IMR-90 (cell line): ENCODE data around the gene TMEM145.

Source experiments
- BHLHE40 ChIP-seq: fragments of 150-350 bp; IDR thresholded peaks from 2 replicates; pipeline ENCODE4 v1.6.1; 2016; ENCODE audit warnings: mild to moderate bottlenecking, low read depth, low read length
- CEBPB ChIP-seq: IDR thresholded peaks from 2 replicates; pipeline ENCODE4 v1.6.1; 2012; ENCODE audit warnings: low read depth, low read length, improper control_type of control experiment
- CHD1 ChIP-seq: IDR thresholded peaks from 2 replicates; pipeline ENCODE4 v1.6.1; 2012; ENCODE audit warnings: low read depth, low read length, improper control_type of control experiment
- MXI1 ChIP-seq: IDR thresholded peaks from 2 replicates; pipeline ENCODE4 v1.6.1; 2012; ENCODE audit warnings: low read depth, mild to moderate bottlenecking, low read length, moderate library complexity, borderline replicate concordance
- NFE2L2 ChIP-seq: fragments of 150-350 bp; IDR thresholded peaks from 2 replicates; pipeline ENCODE4 v1.6.1; 2016; ENCODE audit warnings: low read depth, mild to moderate bottlenecking, low read length
- POLR2A ChIP-seq: IDR thresholded peaks from 2 replicates; pipeline ENCODE4 v1.6.1; 2012; ENCODE audit warnings: mild to moderate bottlenecking, low read depth, low read length
- RCOR1 ChIP-seq: IDR thresholded peaks from 2 replicates; pipeline ENCODE4 v1.6.1; 2012; ENCODE audit warnings: mild to moderate bottlenecking, low read length, improper control_type of control experiment; ENCODE audit not compliant: insufficient replicate concordance
- SMC3 ChIP-seq: fragments of 150-350 bp; IDR thresholded peaks from 2 replicates; pipeline ENCODE4 v1.6.1; 2016; ENCODE audit warnings: low read depth, mild to moderate bottlenecking, antibody characterized with exemption, low read length, moderate library complexity
- TF ChIP-seq, protein P1 (sequence below): conservative IDR thresholded peaks from 2 replicates; pipeline ENCODE4 v1.5.1; 2012; ENCODE audit warnings: mild to moderate bottlenecking, low read depth, low read length, improper control_type of control experiment

- TF ChIP-seq BHLHE40 (no peak), SMC3 (no peak), CEBPB (no peak), CHD1 (no peak), RCOR1 (no peak), NFE2L2 (no peak), POLR2A (no peak), MXI1 (no peak)
- TF ChIP-seq, protein P1, sequence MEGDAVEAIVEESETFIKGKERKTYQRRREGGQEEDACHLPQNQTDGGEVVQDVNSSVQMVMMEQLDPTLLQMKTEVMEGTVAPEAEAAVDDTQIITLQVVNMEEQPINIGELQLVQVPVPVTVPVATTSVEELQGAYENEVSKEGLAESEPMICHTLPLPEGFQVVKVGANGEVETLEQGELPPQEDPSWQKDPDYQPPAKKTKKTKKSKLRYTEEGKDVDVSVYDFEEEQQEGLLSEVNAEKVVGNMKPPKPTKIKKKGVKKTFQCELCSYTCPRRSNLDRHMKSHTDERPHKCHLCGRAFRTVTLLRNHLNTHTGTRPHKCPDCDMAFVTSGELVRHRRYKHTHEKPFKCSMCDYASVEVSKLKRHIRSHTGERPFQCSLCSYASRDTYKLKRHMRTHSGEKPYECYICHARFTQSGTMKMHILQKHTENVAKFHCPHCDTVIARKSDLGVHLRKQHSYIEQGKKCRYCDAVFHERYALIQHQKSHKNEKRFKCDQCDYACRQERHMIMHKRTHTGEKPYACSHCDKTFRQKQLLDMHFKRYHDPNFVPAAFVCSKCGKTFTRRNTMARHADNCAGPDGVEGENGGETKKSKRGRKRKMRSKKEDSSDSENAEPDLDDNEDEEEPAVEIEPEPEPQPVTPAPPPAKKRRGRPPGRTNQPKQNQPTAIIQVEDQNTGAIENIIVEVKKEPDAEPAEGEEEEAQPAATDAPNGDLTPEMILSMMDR = no peak
These were observed 35.1 kb downstream of the TMEM145 start for GRCh38 chr19:42348211-42348610.
